ENCODE results near the gene CALML4. TPM values are rescaled to one million over a fixed set of nuclear protein-coding genes. Genes with fewer than 3 reads are reported as not detected.
A peak's percentile ranks its signal among the peaks of the same experiment; 100 is the strongest.

Gene CALML4
- total RNA-seq, 3 donors from 2014 or later = 5.3 to 7.9 (median 6.0) TPM

DNA sequence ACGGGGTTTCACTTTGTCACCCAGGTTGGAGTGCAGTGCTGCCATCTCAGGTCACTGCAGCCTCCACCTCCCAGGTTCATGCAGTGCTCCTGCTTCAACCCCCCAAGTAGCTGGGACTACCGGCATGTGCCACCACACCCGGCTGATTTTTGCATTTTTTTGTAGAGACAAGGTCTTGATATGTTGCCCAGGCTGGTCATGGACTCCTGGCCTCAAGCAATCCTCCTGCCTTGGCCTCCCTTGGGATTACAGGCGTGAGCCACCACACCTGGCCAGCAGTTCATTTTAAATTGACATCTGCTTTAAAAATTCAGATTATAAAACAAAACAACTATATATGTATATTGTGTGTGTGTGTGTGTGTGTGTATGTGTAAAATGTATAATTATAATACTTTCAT lies 38.3 kb downstream of the CALML4 start:
- Histone ChIP-seq H3K36me3 (no peaks in the 10 kb centered on the region), H3K4me1 (no peaks in the 10 kb centered on the region), H3K27ac (no peak overlapping the region), H3K27me3 (no peaks in the 10 kb centered on the region), H3K9me3 (no peaks in the 10 kb centered on the region), H3K4me3 (no peak overlapping the region)
- TF ChIP-seq POLR2AphosphoS5 (IDR thresholded peaks at IDR 0.05) (no peak), POLR2A (IDR thresholded peaks at IDR 0.05) (no peak)
- TF ChIP-seq, protein P1, sequence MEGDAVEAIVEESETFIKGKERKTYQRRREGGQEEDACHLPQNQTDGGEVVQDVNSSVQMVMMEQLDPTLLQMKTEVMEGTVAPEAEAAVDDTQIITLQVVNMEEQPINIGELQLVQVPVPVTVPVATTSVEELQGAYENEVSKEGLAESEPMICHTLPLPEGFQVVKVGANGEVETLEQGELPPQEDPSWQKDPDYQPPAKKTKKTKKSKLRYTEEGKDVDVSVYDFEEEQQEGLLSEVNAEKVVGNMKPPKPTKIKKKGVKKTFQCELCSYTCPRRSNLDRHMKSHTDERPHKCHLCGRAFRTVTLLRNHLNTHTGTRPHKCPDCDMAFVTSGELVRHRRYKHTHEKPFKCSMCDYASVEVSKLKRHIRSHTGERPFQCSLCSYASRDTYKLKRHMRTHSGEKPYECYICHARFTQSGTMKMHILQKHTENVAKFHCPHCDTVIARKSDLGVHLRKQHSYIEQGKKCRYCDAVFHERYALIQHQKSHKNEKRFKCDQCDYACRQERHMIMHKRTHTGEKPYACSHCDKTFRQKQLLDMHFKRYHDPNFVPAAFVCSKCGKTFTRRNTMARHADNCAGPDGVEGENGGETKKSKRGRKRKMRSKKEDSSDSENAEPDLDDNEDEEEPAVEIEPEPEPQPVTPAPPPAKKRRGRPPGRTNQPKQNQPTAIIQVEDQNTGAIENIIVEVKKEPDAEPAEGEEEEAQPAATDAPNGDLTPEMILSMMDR (IDR thresholded peaks at IDR 0.05) = no peak
- DNase-seq (ENCODE audit: low spot score in 2 of 2) = no peak
- intact Hi-C loops (cut with DNase I; ENCODE audit: low total_unique reads) = no loop called here

DNA sequence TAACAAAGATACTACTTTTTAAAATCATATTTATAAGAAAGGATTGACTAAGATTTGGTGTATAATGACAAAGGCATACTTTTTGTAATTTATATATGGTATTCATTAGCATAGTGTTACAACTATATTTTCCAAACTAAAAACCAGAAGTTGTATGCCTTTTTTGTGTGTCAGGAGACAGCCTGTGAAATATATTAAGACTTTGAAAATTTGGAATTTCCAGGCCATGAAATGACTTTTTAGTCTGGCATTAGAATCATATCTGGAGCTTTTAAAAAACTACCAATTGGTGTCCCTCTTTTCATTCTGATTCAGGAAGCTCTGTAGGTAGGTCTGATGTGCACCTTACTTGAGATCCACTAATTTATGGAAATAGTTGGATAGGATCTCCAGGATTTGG lies 41.9 kb downstream of the CALML4 start:
- H3K4me1 ChIP-seq = no peaks in the 10 kb centered on the region
- no peak for DNase-seq (ENCODE audit: low spot score in 2 of 2)
- TF ChIP-seq, protein P1 (IDR thresholded peaks at IDR 0.05) = no peak
- TF ChIP-seq POLR2A (IDR thresholded peaks at IDR 0.05) = no peak
- no peaks in the 10 kb centered on the region for H3K36me3 ChIP-seq
- no peak overlapping the region for H3K4me3 ChIP-seq
- no peak overlapping the region for H3K27ac ChIP-seq
- intact Hi-C loops (cut with DNase I; ENCODE audit: low total_unique reads) = no loop called here
- H3K9me3 ChIP-seq = no peaks in the 10 kb centered on the region
- H3K27me3 ChIP-seq = no peaks in the 10 kb centered on the region

DNA sequence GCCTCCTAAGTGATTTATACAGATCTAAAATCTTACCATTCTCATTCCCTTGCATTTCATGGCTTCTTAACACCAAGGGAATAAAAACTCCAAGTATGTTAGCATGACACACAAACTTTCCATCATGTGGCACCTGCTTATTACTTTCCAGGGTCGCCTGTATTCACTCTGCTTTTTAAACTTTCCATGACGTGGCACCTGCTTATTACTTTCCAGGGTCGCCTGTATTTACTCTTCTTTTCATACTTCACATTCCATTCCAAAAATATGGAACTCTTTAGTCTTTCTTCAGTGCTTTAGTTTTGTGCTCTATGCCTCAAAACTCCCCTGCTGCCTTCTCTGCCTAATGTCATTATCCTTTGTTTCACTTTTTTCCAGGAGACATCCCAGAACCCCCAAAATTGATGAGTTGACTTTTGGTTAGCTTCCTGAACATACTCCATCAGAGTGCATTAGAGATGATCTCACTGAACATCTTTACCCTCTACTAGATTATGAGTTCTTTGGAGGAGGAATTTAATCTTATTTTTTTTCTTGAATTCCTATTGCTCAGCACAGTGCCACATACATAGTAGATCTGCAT lies 47.0 kb downstream of the CALML4 start:
- TF ChIP-seq POLR2AphosphoS5 (IDR thresholded peaks at IDR 0.05) (no peak), POLR2A (IDR thresholded peaks at IDR 0.05) (no peak)
- TF ChIP-seq, protein P1 (IDR thresholded peaks at IDR 0.05) = no peak
- H3K4me1 ChIP-seq = no peaks in the 10 kb centered on the region
- no peaks in the 10 kb centered on the region for H3K27me3 ChIP-seq
- no peak overlapping the region for H3K27ac ChIP-seq
- H3K4me3 ChIP-seq = no peak overlapping the region
- intact Hi-C loops (cut with DNase I; ENCODE audit: low total_unique reads) = loop anchor here (10.0 kb wide), 1 partner anchor 293 kb away; no protein-coding TSS in a partner anchor
- no peak for DNase-seq (ENCODE audit: low spot score in 2 of 2)
- H3K36me3 ChIP-seq = no peaks in the 10 kb centered on the region
- no peaks in the 10 kb centered on the region for H3K9me3 ChIP-seq

DNA sequence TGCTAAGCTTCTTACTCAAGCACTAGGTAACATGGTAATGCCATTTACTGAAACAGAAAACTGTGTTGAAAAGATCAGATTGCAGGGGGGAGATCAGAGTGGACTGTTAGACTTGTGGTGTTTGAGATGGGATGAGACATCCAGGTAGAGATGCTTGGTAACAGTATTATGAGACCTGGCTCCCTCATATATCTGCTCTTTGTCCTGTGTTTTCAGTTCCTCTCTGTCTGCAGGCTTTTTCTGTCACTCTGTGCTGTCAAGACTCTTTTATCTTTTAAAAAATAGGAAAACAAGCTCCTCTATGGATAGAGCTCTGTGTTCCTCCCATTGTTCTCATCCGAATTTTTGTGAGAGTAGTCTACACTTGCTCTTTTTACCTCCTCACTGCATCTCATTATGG lies 48.1 kb downstream of the CALML4 start:
- no peaks in the 10 kb centered on the region for H3K27me3 ChIP-seq
- no peak overlapping the region for H3K4me3 ChIP-seq
- DNase-seq (ENCODE audit: low spot score in 2 of 2) = no peak
- intact Hi-C loops (cut with DNase I; ENCODE audit: low total_unique reads) = loop anchor here (10.0 kb wide), 1 partner anchor 292 kb away; no protein-coding TSS in a partner anchor
- TF ChIP-seq POLR2A (IDR thresholded peaks at IDR 0.05) (no peak), POLR2AphosphoS5 (IDR thresholded peaks at IDR 0.05) (no peak)
- TF ChIP-seq, protein P1 (IDR thresholded peaks at IDR 0.05) = no peak
- H3K27ac ChIP-seq = no peak overlapping the region
- no peaks in the 10 kb centered on the region for H3K4me1 ChIP-seq
- H3K9me3 ChIP-seq = no peaks in the 10 kb centered on the region
- no peaks in the 10 kb centered on the region for H3K36me3 ChIP-seq

DNA sequence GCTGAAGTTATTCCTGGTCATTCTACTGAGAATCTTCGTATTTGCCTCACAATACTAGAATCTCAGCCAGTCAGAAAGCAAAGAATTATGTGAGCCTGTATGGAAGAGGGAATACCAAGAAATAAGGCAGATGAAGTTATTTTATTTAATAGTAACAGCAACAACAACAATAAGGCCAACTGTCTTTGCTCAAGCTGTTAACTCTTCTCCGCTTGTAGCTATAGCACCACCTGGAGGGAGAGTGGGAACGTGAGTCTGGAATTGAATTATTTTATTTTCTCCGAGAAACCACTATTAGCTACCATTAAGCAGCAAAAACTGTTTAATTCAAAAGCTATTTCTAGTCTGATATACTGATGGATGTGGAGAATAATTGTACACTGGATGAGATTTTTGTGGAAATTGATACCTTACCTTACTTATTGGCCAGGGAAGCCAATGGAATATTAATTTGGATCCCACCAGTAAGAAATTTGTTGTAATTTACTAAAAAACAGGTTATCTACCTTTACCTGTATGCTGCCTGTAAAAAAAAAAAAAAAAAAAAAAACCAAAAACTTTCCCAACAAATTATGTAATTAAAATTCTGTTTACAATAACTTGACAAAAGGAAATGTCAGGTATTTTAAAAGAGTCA lies 50.1 kb downstream of the CALML4 start:
- no peak for TF ChIP-seq POLR2AphosphoS5 (IDR thresholded peaks at IDR 0.05)
- no peak for TF ChIP-seq POLR2A (IDR thresholded peaks at IDR 0.05)
- TF ChIP-seq, protein P1 (IDR thresholded peaks at IDR 0.05) = peak; percentile 44 to 81 (median 70)
- H3K9me3 ChIP-seq = no peaks in the 10 kb centered on the region
- H3K27me3 ChIP-seq = no peaks in the 10 kb centered on the region
- no peak for DNase-seq (ENCODE audit: low spot score in 2 of 2)
- intact Hi-C loops (cut with DNase I; ENCODE audit: low total_unique reads) = loop anchor here (5.0 to 10.0 kb wide), 2 partner anchors 290 to 823 kb away; no protein-coding TSS in a partner anchor
- no peak overlapping the region for H3K4me3 ChIP-seq
- H3K4me1 ChIP-seq = no peaks in the 10 kb centered on the region
- H3K27ac ChIP-seq = no peak overlapping the region
- no peaks in the 10 kb centered on the region for H3K36me3 ChIP-seq
